Measurements from ENCODE around the gene DYTN. TPM values are rescaled to one million over a fixed set of nuclear protein-coding genes. Genes with fewer than 3 reads are reported as not detected.
A peak's percentile ranks its signal among the peaks of the same experiment; 100 is the strongest.

Gene DYTN
- not detected for total RNA-seq

- Mint-ChIP-seq H3K27ac (no peak within 1 kb of the TSS), H3K27me3 (peaks cover 28% of the 10 kb centered on the region), H3K4me3 (no peak within 1 kb of the TSS), H3K9me3 (ENCODE audit: low read depth) (peaks cover 4% of the 10 kb centered on the region), H3K4me1 (no peaks in the 10 kb centered on the region), H3K36me3 (ENCODE audit: low read depth) (no peaks in the 10 kb centered on the region)
- intact Hi-C loops (cut with DNase I, micrococcal nuclease) = no loop called here
- POLR2A ChIA-PET = no interaction called here
- ATAC-seq (no peak), DNase-seq (no peak)
- CTCF ChIA-PET = interaction anchor here (1.0 to 1.1 kb wide), 2 partner anchors 13 to 19 kb away, joined by 3 read pairs; no protein-coding TSS in a partner anchor
Observed at GRCh38 chr2:206718296-206718695, at the start of gene DYTN. DYTN (minus strand) TSS chr2:206718396; CDS start chr2:206718279, 117 bp downstream.

GRCh38 chr2:206766057-206766930 is 48.1 kb upstream of the DYTN start:
- H3K27ac Mint-ChIP-seq = peak overlapping the region; percentile 98
- peak overlapping the region; percentile 93 for H3K4me3 Mint-ChIP-seq
- peaks cover 37% of the 10 kb centered on the region for H3K4me1 Mint-ChIP-seq
- ATAC-seq (no peak), DNase-seq (no peak)
- no peaks in the 10 kb centered on the region for H3K9me3 Mint-ChIP-seq (ENCODE audit: low read depth)
- intact Hi-C loops (cut with DNase I, micrococcal nuclease) = loop anchor here in 1 of 2 experiments (5.0 kb wide), 3 partner anchors 494 to 1501 kb away; partner anchors contain the start of genes PIKFYVE and ZDBF2
- no peaks in the 10 kb centered on the region for H3K27me3 Mint-ChIP-seq
- ChIA-PET CTCF (interaction anchor here (0.8 to 1.6 kb wide), 3 partner anchors 14 to 859 kb away, joined by 3 to 9 read pairs (median 3); partner anchors contain the start of gene METTL21A), POLR2A (interaction anchor here (0.7 to 1.1 kb wide), 3 partner anchors 17 to 763 kb away, joined by 3 to 4 read pairs (median 3); partner anchors contain the start of gene CREB1)
- H3K36me3 Mint-ChIP-seq (ENCODE audit: low read depth) = peaks cover 30% of the 10 kb centered on the region

- Mint-ChIP-seq H3K4me1 (peaks cover 37% of the 10 kb centered on the region), H3K36me3 (ENCODE audit: low read depth) (peaks cover 23% of the 10 kb centered on the region), H3K27me3 (no peaks in the 10 kb centered on the region), H3K9me3 (ENCODE audit: low read depth) (no peaks in the 10 kb centered on the region), H3K27ac (peak within 1 kb of the TSS; percentile 98), H3K4me3 (peak within 1 kb of the TSS; percentile 93)
- peak; percentile 93 for DNase-seq
- ChIA-PET POLR2A (interaction anchor here (0.7 to 1.1 kb wide), 5 partner anchors 17 to 764 kb away, joined by 3 to 4 read pairs (median 3); partner anchors contain the start of genes CREB1, EEF1B2 and KLF7), CTCF (interaction anchor here (0.8 to 1.6 kb wide), 6 partner anchors 15 to 860 kb away, joined by 3 to 9 read pairs (median 3); partner anchors contain the start of gene METTL21A)
- ATAC-seq = peak; percentile 87
- intact Hi-C loops (cut with DNase I, micrococcal nuclease) = loop anchor here (1.0 to 5.0 kb wide), 8 partner anchors 28 to 1502 kb away; partner anchors contain the start of genes METTL21A (in 2 of the 2), CREB1 (in 1 of the 2), EEF1B2 (in 1 of the 2) and NDUFS1 (in 1 of the 2)
Observed at GRCh38 chr2:206765242-206766056, 47.3 kb upstream of the DYTN start, which contains the start of the genes FASTKD2 and MDH1B. FASTKD2 (plus strand) TSS chr2:206765606; CDS start chr2:206766694, 1,088 bp downstream. MDH1B (minus strand) TSS chr2:206765328; CDS start chr2:206765271, 57 bp downstream.

- no peak for DNase-seq
- CTCF ChIA-PET = interaction anchor here (0.6 to 1.6 kb wide), 6 partner anchors 16 to 60 kb away, joined by 3 to 9 read pairs (median 4); no protein-coding TSS in a partner anchor
- H3K9me3 Mint-ChIP-seq (ENCODE audit: low read depth) = no peaks in the 10 kb centered on the region
- intact Hi-C loops (cut with DNase I, micrococcal nuclease) = loop anchor here (1.0 to 5.0 kb wide), 8 partner anchors 27 to 1503 kb away; partner anchors contain the start of genes METTL21A (in 2 of the 2), CREB1 (in 1 of the 2), EEF1B2 (in 1 of the 2) and NDUFS1 (in 1 of the 2)
- peaks cover 34% of the 10 kb centered on the region for H3K4me1 Mint-ChIP-seq
- no peak for ATAC-seq
- peaks cover 19% of the 10 kb centered on the region for H3K36me3 Mint-ChIP-seq (ENCODE audit: low read depth)
- peak overlapping the region; percentile 93 for H3K4me3 Mint-ChIP-seq
- H3K27ac Mint-ChIP-seq = peak overlapping the region; percentile 98
- POLR2A ChIA-PET = interaction anchor here (0.7 to 1.1 kb wide), 6 partner anchors 28 to 765 kb away, joined by 3 to 4 read pairs (median 4); partner anchors contain the start of genes CREB1, EEF1B2 and KLF7
- H3K27me3 Mint-ChIP-seq = peaks cover 4% of the 10 kb centered on the region
Observed at GRCh38 chr2:206764673-206765241, 46.6 kb upstream of the DYTN start.

GRCh38 chr2:206756816-206757215 is 38.6 kb upstream of the DYTN start:
- Mint-ChIP-seq H3K27ac (no peak overlapping the region), H3K36me3 (ENCODE audit: low read depth) (no peaks in the 10 kb centered on the region), H3K4me3 (no peak overlapping the region), H3K27me3 (peaks cover 29% of the 10 kb centered on the region), H3K4me1 (no peaks in the 10 kb centered on the region), H3K9me3 (ENCODE audit: low read depth) (no peaks in the 10 kb centered on the region)
- ATAC-seq = no peak
- POLR2A ChIA-PET = no interaction called here
- no peak for DNase-seq
- intact Hi-C loops (cut with DNase I, micrococcal nuclease) = no loop called here
- CTCF ChIA-PET = interaction anchor here (1.0 kb wide), 1 partner anchor 8 kb away, joined by 4 read pairs; no protein-coding TSS in a partner anchor

GRCh38 chr2:206740800-206741199 is 22.6 kb upstream of the DYTN start:
- no peak overlapping the region for H3K4me3 Mint-ChIP-seq
- no peaks in the 10 kb centered on the region for H3K36me3 Mint-ChIP-seq (ENCODE audit: low read depth)
- H3K27me3 Mint-ChIP-seq = peaks cover 14% of the 10 kb centered on the region
- CTCF ChIA-PET = interaction anchor here (0.7 kb wide), 1 partner anchor 44 kb away, joined by 3 read pairs; no protein-coding TSS in a partner anchor
- no peaks in the 10 kb centered on the region for H3K9me3 Mint-ChIP-seq (ENCODE audit: low read depth)
- ATAC-seq (no peak), DNase-seq (no peak)
- POLR2A ChIA-PET = no interaction called here
- H3K27ac Mint-ChIP-seq = no peak overlapping the region
- intact Hi-C loops (cut with DNase I, micrococcal nuclease) = no loop called here
- peaks cover 7% of the 10 kb centered on the region for H3K4me1 Mint-ChIP-seq

GRCh38 chr2:206739271-206739670 is 21.1 kb upstream of the DYTN start:
- H3K4me1 Mint-ChIP-seq = peaks cover 7% of the 10 kb centered on the region
- peaks cover 15% of the 10 kb centered on the region for H3K27me3 Mint-ChIP-seq
- no peaks in the 10 kb centered on the region for H3K9me3 Mint-ChIP-seq (ENCODE audit: low read depth)
- no peak overlapping the region for H3K27ac Mint-ChIP-seq
- H3K36me3 Mint-ChIP-seq (ENCODE audit: low read depth) = no peaks in the 10 kb centered on the region
- POLR2A ChIA-PET = no interaction called here
- DNase-seq = no peak
- no peak overlapping the region for H3K4me3 Mint-ChIP-seq
- CTCF ChIA-PET = interaction anchor here (1.2 kb wide), 1 partner anchor 44 kb away, joined by 4 read pairs; no protein-coding TSS in a partner anchor
- intact Hi-C loops (cut with DNase I, micrococcal nuclease) = no loop called here
- ATAC-seq = no peak

GRCh38 chr2:206736935-206737334 is 18.7 kb upstream of the DYTN start:
- Mint-ChIP-seq H3K27ac (no peak overlapping the region), H3K9me3 (ENCODE audit: low read depth) (no peaks in the 10 kb centered on the region), H3K36me3 (ENCODE audit: low read depth) (no peaks in the 10 kb centered on the region), H3K4me3 (no peak overlapping the region), H3K4me1 (peaks cover 7% of the 10 kb centered on the region), H3K27me3 (peaks cover 13% of the 10 kb centered on the region)
- POLR2A ChIA-PET = interaction anchor here (1.3 kb wide), 1 partner anchor 28 kb away, joined by 3 read pairs; no protein-coding TSS in a partner anchor
- ATAC-seq = peak; percentile 97
- DNase-seq = peak; percentile 28
- CTCF ChIA-PET = interaction anchor here (0.6 to 1.2 kb wide), 5 partner anchors 18 to 388 kb away, joined by 3 to 4 read pairs (median 3); partner anchors contain the start of genes FASTKD2 and MDH1B
- intact Hi-C loops (cut with DNase I, micrococcal nuclease) = loop anchor here (1.0 kb wide), 1 partner anchor 28 kb away; the partner anchor contains the start of genes FASTKD2 (in 2 of the 2) and MDH1B (in 2 of the 2)

- no peaks in the 10 kb centered on the region for H3K9me3 Mint-ChIP-seq (ENCODE audit: low read depth)
- no peaks in the 10 kb centered on the region for H3K36me3 Mint-ChIP-seq (ENCODE audit: low read depth)
- H3K4me3 Mint-ChIP-seq = no peak overlapping the region
- intact Hi-C loops (cut with DNase I, micrococcal nuclease) = no loop called here
- CTCF ChIA-PET = interaction anchor here (0.6 kb wide), 1 partner anchor 94 kb away, joined by 3 read pairs; no protein-coding TSS in a partner anchor
- H3K27ac Mint-ChIP-seq = no peak overlapping the region
- peaks cover 8% of the 10 kb centered on the region for H3K4me1 Mint-ChIP-seq
- peaks cover 30% of the 10 kb centered on the region for H3K27me3 Mint-ChIP-seq
- POLR2A ChIA-PET = no interaction called here
- no peak for ATAC-seq
- DNase-seq = no peak
Observed at GRCh38 chr2:206733341-206733740, 15.1 kb upstream of the DYTN start.
